Small intestine (tissue), 7 donors: ENCODE measurements around the gene C20orf141. TPM values are rescaled to one million over a fixed set of nuclear protein-coding genes. Genes with fewer than 3 reads are reported as not detected.
"Not testable (repeated sequence)": the region's sequence is repeated elsewhere in the genome, so short reads cannot be mapped to it uniquely, and the experiment has no call there.

Experiments used
- DNase-seq, 2 donors: peaks; one replicate each; pipeline versions ENCODE4 v3.0.0 to v3.0.0-alpha.2; 2013
- FAIRE-seq: peaks from 2 replicates; lab custom pipeline; 2012; peaks lifted over from hg19 to GRCh38; lab: Jason Lieb, UNC
- H3K27ac ChIP-seq, 3 donors: one replicate each; pipeline ENCODE4 v1.5.1; 2013; ENCODE audit warnings: low read length in 2 of 3, mild to moderate bottlenecking in 2 of 3, control low read depth in 1 of 3, inconsistent platforms in 1 of 3, low read depth in 1 of 3, moderate library complexity in 1 of 3
- H3K27me3 ChIP-seq, 3 donors: one replicate each; pipeline ENCODE4 v1.6.1; 2013; ENCODE audit warnings: low read length in 3 of 3, inconsistent platforms in 1 of 3; ENCODE audit not compliant: control insufficient read depth in 3 of 3, insufficient read depth in 3 of 3
- H3K36me3 ChIP-seq, 3 donors: one replicate each; pipeline ENCODE4 v1.6.1; 2013; ENCODE audit warnings: low read length in 3 of 3, inconsistent platforms in 1 of 3, low read depth in 1 of 3, mild to moderate bottlenecking in 1 of 3, moderate library complexity in 1 of 3; ENCODE audit not compliant: control insufficient read depth in 3 of 3, insufficient read depth in 2 of 3
- H3K4me1 ChIP-seq, 3 donors: one replicate each; pipeline ENCODE4 v1.6.1; 2013; ENCODE audit warnings: low read length in 2 of 3, inconsistent platforms in 1 of 3, low read depth in 1 of 3, mild to moderate bottlenecking in 1 of 3, moderate library complexity in 1 of 3; ENCODE audit not compliant: control insufficient read depth in 3 of 3, insufficient read depth in 2 of 3
- H3K4me3 ChIP-seq, 3 donors: one replicate each; pipeline ENCODE4 v1.5.1; 2013; ENCODE audit warnings: low read length in 3 of 3, control low read depth in 1 of 3, inconsistent platforms in 1 of 3, low read depth in 1 of 3, mild to moderate bottlenecking in 1 of 3, moderate library complexity in 1 of 3
- H3K9me3 ChIP-seq, 2 donors: one replicate each; pipeline ENCODE4 v1.6.1; 2013; ENCODE audit warnings: low read depth in 1 of 2, low read length in 1 of 2; ENCODE audit not compliant: control insufficient read depth in 2 of 2, insufficient read depth in 1 of 2
- WGBS, 3 donors: extraction: QIAGEN DNeasy Blood & Tissue Kit; methylation state at CpG; one replicate each; pipeline ENCODE4 v1.1.7; 2013; 5-methylcytosine and 5-hydroxymethylcytosine counted together
- polyA plus RNA-seq, 4 donors: library from polyadenylated mRNA; stranded (reverse) in 3 of 4; unstranded in 1 of 4; fragments of 200-250 nt in 3 of 4; fragments of 120-200 nt in 1 of 4; gene quantifications; one replicate each; pipeline versions ENCODE4 v1.2.1 to v1.2.3, GENCODE V29; 2013
- donor health status: healthy with polysubstance abuse.
- donor health status: control.
- donor health status: control.
- donor health status: Bipolar disorder and iron deficiency.
- donor health status: healthy.

C20orf141 gene
- polyA plus RNA-seq, 4 donors: not detected

- FAIRE-seq: no peak
- H3K27me3 ChIP-seq: peaks cover 6 to 34% (median 12%) of the 10 kb centered on the region in 3 donors
- 10 to 18% (median 10%) methylated on average over 57 to 68 of the region's 68 CpGs for WGBS, 3 donors
Measured at GRCh38 chr20:2820896-2821869, 6.4 kb downstream of the C20orf141 start.

GRCh38 chr20:2822073-2822472, 7.3 kb downstream of the C20orf141 start:
- WGBS, 3 donors: 13 to 34% (median 20%) methylated on average over 4 to 5 of the region's 5 CpGs
- H3K27ac ChIP-seq: no peak overlapping the region
- H3K4me1 ChIP-seq: no peaks in the 10 kb centered on the region
- FAIRE-seq (no peak), DNase-seq (peak in 1 of 2 donors; percentile 35)
- H3K36me3 ChIP-seq: no peaks in the 10 kb centered on the region
- H3K27me3 ChIP-seq: peaks cover 6 to 37% (median 12%) of the 10 kb centered on the region in 3 donors
- no peak overlapping the region for H3K4me3 ChIP-seq
- no peaks in the 10 kb centered on the region for H3K9me3 ChIP-seq

More at GRCh38 chr20:2820896-2821869, 6.4 kb downstream of the C20orf141 start:
- Histone ChIP-seq H3K4me1 (no peaks in the 10 kb centered on the region), H3K4me3 (no peak overlapping the region), H3K27ac (no peak overlapping the region), H3K9me3 (no peaks in the 10 kb centered on the region), H3K36me3 (no peaks in the 10 kb centered on the region)
- DNase-seq: no peak

- FAIRE-seq (no peak), DNase-seq (no peak)
- Histone ChIP-seq H3K4me3 (no peak overlapping the region), H3K27me3 (peaks cover 2 to 17% (median 7%) of the 10 kb centered on the region in 3 donors), H3K9me3 (no peaks in the 10 kb centered on the region), H3K36me3 (no peaks in the 10 kb centered on the region), H3K27ac (no peak overlapping the region), H3K4me1 (no peaks in the 10 kb centered on the region)
- 78 to 90% (median 80%) methylated on average over 2 of the region's 2 CpGs for WGBS, 3 donors
Measured at GRCh38 chr20:2825761-2826160, 11.0 kb downstream of the C20orf141 start.

- Histone ChIP-seq H3K4me1 (no peaks in the 10 kb centered on the region), H3K27ac (no peak overlapping the region), H3K4me3 (no peak overlapping the region), H3K36me3 (no peaks in the 10 kb centered on the region), H3K9me3 (no peaks in the 10 kb centered on the region), H3K27me3 (peaks cover 0 to 9% (median 3%) of the 10 kb centered on the region in 3 donors)
- FAIRE-seq (no peak), DNase-seq (no peak)
- 81 to 92% (median 83%) methylated on average over 4 of the region's 4 CpGs for WGBS, 3 donors
Measured at GRCh38 chr20:2826655-2827054, 11.9 kb downstream of the C20orf141 start.

- DNase-seq (no peak), FAIRE-seq (no peak)
- peaks cover 0 to 3% (median 0%) of the 10 kb centered on the region in 3 donors for H3K27me3 ChIP-seq
- no peak overlapping the region for H3K27ac ChIP-seq
- no peaks in the 10 kb centered on the region for H3K9me3 ChIP-seq
- H3K4me1 ChIP-seq: no peaks in the 10 kb centered on the region
- H3K4me3 ChIP-seq: no peak overlapping the region
- 66 to 83% (median 70%) methylated on average over 6 of the region's 6 CpGs for WGBS, 3 donors
- H3K36me3 ChIP-seq: no peaks in the 10 kb centered on the region
Measured at GRCh38 chr20:2829376-2829775, 14.6 kb downstream of the C20orf141 start.

- 73 to 84% (median 76%) methylated on average over 7 of the region's 7 CpGs for WGBS, 3 donors
- not testable (repeated sequence) for FAIRE-seq, DNase-seq
Measured at GRCh38 chr20:2831206-2831605, 16.4 kb downstream of the C20orf141 start.

GRCh38 chr20:2833761-2834160, 19.0 kb downstream of the C20orf141 start:
- Histone ChIP-seq H3K27ac (no peak overlapping the region), H3K36me3 (peaks cover 0 to 25% (median 0%) of the 10 kb centered on the region in 3 donors), H3K4me1 (no peaks in the 10 kb centered on the region), H3K27me3 (no peaks in the 10 kb centered on the region), H3K9me3 (no peaks in the 10 kb centered on the region), H3K4me3 (no peak overlapping the region)
- DNase-seq: no peak
- no peak for FAIRE-seq
- WGBS, 3 donors: 83 to 100% (median 96%) methylated on average over 1 of the region's 1 CpG

More at GRCh38 chr20:2831206-2831605, 16.4 kb downstream of the C20orf141 start:
- not testable (repeated sequence) for H3K4me3 ChIP-seq, H3K9me3 ChIP-seq, H3K36me3 ChIP-seq, H3K4me1 ChIP-seq, H3K27ac ChIP-seq, H3K27me3 ChIP-seq

GRCh38 chr20:2834401-2835110, 19.8 kb downstream of the C20orf141 start:
- WGBS, 3 donors: 94 to 95% (median 95%) methylated on average over 14 of the region's 14 CpGs
- FAIRE-seq (no peak), DNase-seq (no peak)
- Histone ChIP-seq H3K27me3 (no peaks in the 10 kb centered on the region), H3K4me3 (no peak overlapping the region), H3K27ac (no peak overlapping the region), H3K36me3 (peaks cover 0 to 25% (median 0%) of the 10 kb centered on the region in 3 donors), H3K4me1 (peaks cover 0 to 1% (median 0%) of the 10 kb centered on the region in 3 donors), H3K9me3 (no peaks in the 10 kb centered on the region)
